Skin epidermis (tissue), 12 donors: ENCODE results near the gene CELF2.

Source experiments
- H3K27ac ChIP-seq, 21 experiments: fragments of 200-600 bp; sonication (generic) in 11 of 21; one replicate each; pipeline ENCODE4 v1.5.0; 2020; ENCODE audit warnings: mild to moderate bottlenecking in 3 of 21, inconsistent platforms in 2 of 21, moderate library complexity in 2 of 21
- H3K4me3 ChIP-seq, 7 experiments: fragments of 200-600 bp; sonication (generic) in 2 of 7; one replicate each; pipeline ENCODE4 v1.5.0; 2020; ENCODE audit warnings: inconsistent platforms in 2 of 7, mild to moderate bottlenecking in 2 of 7, moderate library complexity in 1 of 7

CELF2 gene

DNA sequence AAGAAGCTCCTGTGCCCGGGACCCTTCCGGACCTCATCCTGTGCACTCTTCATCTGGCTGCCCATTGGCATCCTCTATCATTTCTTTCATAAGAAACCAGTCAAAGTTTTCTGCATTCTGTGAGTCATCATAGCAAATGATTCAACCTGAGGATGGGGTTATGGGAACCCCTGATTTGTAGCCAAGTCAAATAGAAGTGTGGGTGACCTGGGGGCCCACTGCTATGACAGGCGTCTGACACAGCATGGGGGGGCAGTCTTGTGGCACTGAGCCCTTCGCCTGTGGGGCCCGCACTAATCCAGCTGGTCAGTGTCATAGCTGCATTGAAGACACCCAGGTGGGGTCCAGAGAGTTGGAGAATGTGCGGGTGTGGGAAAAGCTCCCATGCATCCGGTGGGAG, 363.4 kb downstream of the CELF2 start:
- Histone ChIP-seq H3K4me3 (no peak overlapping the region), H3K27ac (no peak overlapping the region)

GRCh38 chr10:11381511-11381910, 363.8 kb downstream of the CELF2 start:
- H3K27ac ChIP-seq: no peak overlapping the region

GRCh38 chr10:11382187-11382586, 364.5 kb downstream of the CELF2 start:
- no peak overlapping the region for H3K27ac ChIP-seq
- H3K4me3 ChIP-seq: no peak overlapping the region

More at GRCh38 chr10:11381511-11381910, 363.8 kb downstream of the CELF2 start:
- no peak overlapping the region for H3K4me3 ChIP-seq

DNA sequence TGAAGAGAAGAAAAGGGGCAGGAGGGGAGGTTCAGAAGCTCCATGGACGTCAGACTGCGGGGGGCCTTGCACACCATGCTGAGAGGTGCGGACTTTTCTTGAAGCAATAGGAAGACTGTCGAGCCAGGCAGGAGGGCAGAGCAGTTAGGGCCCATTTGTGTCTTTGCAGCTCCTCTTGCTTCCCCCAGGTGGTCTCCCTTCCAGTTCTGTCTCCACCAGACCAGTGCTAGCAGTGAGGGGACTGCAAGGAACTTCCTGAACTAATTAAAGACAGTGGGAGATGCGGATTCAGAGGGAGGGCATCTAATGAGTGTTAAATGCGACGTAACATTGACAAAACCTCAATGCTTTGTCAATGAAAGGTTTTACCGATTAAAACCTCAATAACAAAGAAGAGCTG, 368.4 kb downstream of the CELF2 start:
- Histone ChIP-seq H3K4me3 (no peak overlapping the region), H3K27ac (no peak overlapping the region)
